ENCODE results near the gene PPP1R9A. TPM values are rescaled to one million over a fixed set of nuclear protein-coding genes. Genes with fewer than 3 reads are reported as not detected.

PPP1R9A gene
- total RNA-seq, 2 experiments from 2014 or later: not detected

- ChIA-PET CTCF (no interaction called here), POLR2A (no interaction called here)
- DNase-seq: no peak
- Mint-ChIP-seq H3K27ac (no peak overlapping the region), H3K4me3 (no peak overlapping the region), H3K36me3 (no peaks in the 10 kb centered on the region), H3K9me3 (no peaks in the 10 kb centered on the region), H3K27me3 (no peaks in the 10 kb centered on the region), H3K4me1 (ENCODE audit: low read depth) (no peaks in the 10 kb centered on the region)
- intact Hi-C loops (cut with micrococcal nuclease): no loop called here
Observed at GRCh38 chr7:94923412-94923811, 16.0 kb downstream of the PPP1R9A start.

- Mint-ChIP-seq H3K36me3 (no peaks in the 10 kb centered on the region), H3K27me3 (no peaks in the 10 kb centered on the region), H3K27ac (no peak overlapping the region), H3K9me3 (no peaks in the 10 kb centered on the region), H3K4me3 (no peak overlapping the region), H3K4me1 (ENCODE audit: low read depth) (no peaks in the 10 kb centered on the region)
- CTCF ChIA-PET: no interaction called here
- intact Hi-C loops (cut with micrococcal nuclease): no loop called here
- no peak for DNase-seq
- POLR2A ChIA-PET: no interaction called here
Observed at GRCh38 chr7:94928168-94928707, 20.8 kb downstream of the PPP1R9A start.

- peaks cover 2% of the 10 kb centered on the region for H3K27me3 Mint-ChIP-seq
- ChIA-PET CTCF (no interaction called here), POLR2A (no interaction called here)
- H3K9me3 Mint-ChIP-seq: no peaks in the 10 kb centered on the region
- H3K4me1 Mint-ChIP-seq (ENCODE audit: low read depth): no peaks in the 10 kb centered on the region
- intact Hi-C loops (cut with micrococcal nuclease): no loop called here
- no peak for DNase-seq
- no peak overlapping the region for H3K4me3 Mint-ChIP-seq
- no peak overlapping the region for H3K27ac Mint-ChIP-seq
- no peaks in the 10 kb centered on the region for H3K36me3 Mint-ChIP-seq
Observed at GRCh38 chr7:94933256-94933990, 26.0 kb downstream of the PPP1R9A start.

GRCh38 chr7:94939395-94939794, 32.0 kb downstream of the PPP1R9A start:
- Mint-ChIP-seq H3K27ac (no peak overlapping the region), H3K36me3 (no peaks in the 10 kb centered on the region), H3K27me3 (peaks cover 2% of the 10 kb centered on the region), H3K4me3 (no peak overlapping the region), H3K9me3 (no peaks in the 10 kb centered on the region), H3K4me1 (ENCODE audit: low read depth) (no peaks in the 10 kb centered on the region)
- POLR2A ChIA-PET: no interaction called here
- intact Hi-C loops (cut with micrococcal nuclease): no loop called here
- CTCF ChIA-PET: no interaction called here
- DNase-seq: no peak

- no peak for DNase-seq
- H3K27ac Mint-ChIP-seq: no peak overlapping the region
- POLR2A ChIA-PET: no interaction called here
- peaks cover 2% of the 10 kb centered on the region for H3K27me3 Mint-ChIP-seq
- intact Hi-C loops (cut with micrococcal nuclease): no loop called here
- CTCF ChIA-PET: no interaction called here
- no peak overlapping the region for H3K4me3 Mint-ChIP-seq
- H3K4me1 Mint-ChIP-seq (ENCODE audit: low read depth): no peaks in the 10 kb centered on the region
- no peaks in the 10 kb centered on the region for H3K36me3 Mint-ChIP-seq
- no peaks in the 10 kb centered on the region for H3K9me3 Mint-ChIP-seq
Observed at GRCh38 chr7:94940241-94940640, 32.8 kb downstream of the PPP1R9A start.

- H3K4me3 Mint-ChIP-seq: no peak overlapping the region
- POLR2A ChIA-PET: no interaction called here
Observed at GRCh38 chr7:94941844-94942632, 34.6 kb downstream of the PPP1R9A start.

GRCh38 chr7:94943134-94943533, 35.7 kb downstream of the PPP1R9A start:
- ChIA-PET POLR2A (no interaction called here), CTCF (no interaction called here)
- no peaks in the 10 kb centered on the region for H3K27me3 Mint-ChIP-seq
- DNase-seq: no peak
- H3K36me3 Mint-ChIP-seq: no peaks in the 10 kb centered on the region
- intact Hi-C loops (cut with micrococcal nuclease): no loop called here
- no peak overlapping the region for H3K27ac Mint-ChIP-seq
- no peaks in the 10 kb centered on the region for H3K4me1 Mint-ChIP-seq (ENCODE audit: low read depth)
- no peaks in the 10 kb centered on the region for H3K9me3 Mint-ChIP-seq
- H3K4me3 Mint-ChIP-seq: no peak overlapping the region

More at GRCh38 chr7:94941844-94942632, 34.6 kb downstream of the PPP1R9A start:
- Mint-ChIP-seq H3K9me3 (no peaks in the 10 kb centered on the region), H3K27ac (no peak overlapping the region), H3K27me3 (no peaks in the 10 kb centered on the region), H3K36me3 (no peaks in the 10 kb centered on the region), H3K4me1 (ENCODE audit: low read depth) (no peaks in the 10 kb centered on the region)
- CTCF ChIA-PET: interaction anchor here (0.7 kb wide), 1 partner anchor 65 kb away, joined by 3 read pairs; no protein-coding TSS in a partner anchor
- intact Hi-C loops (cut with micrococcal nuclease): no loop called here
- DNase-seq: no peak

GRCh38 chr7:94949532-94949931, 42.1 kb downstream of the PPP1R9A start:
- ChIA-PET CTCF (no interaction called here), POLR2A (no interaction called here)
- Mint-ChIP-seq H3K4me3 (no peak overlapping the region), H3K4me1 (ENCODE audit: low read depth) (no peaks in the 10 kb centered on the region), H3K9me3 (no peaks in the 10 kb centered on the region), H3K27me3 (no peaks in the 10 kb centered on the region), H3K27ac (no peak overlapping the region), H3K36me3 (no peaks in the 10 kb centered on the region)
- intact Hi-C loops (cut with micrococcal nuclease): no loop called here
- DNase-seq: no peak

GRCh38 chr7:94955807-94956206, 48.4 kb downstream of the PPP1R9A start:
- ChIA-PET CTCF (no interaction called here), POLR2A (no interaction called here)
- DNase-seq: no peak

GRCh38 chr7:94957061-94957460, 49.7 kb downstream of the PPP1R9A start:
- Mint-ChIP-seq H3K36me3 (no peaks in the 10 kb centered on the region), H3K4me1 (ENCODE audit: low read depth) (no peaks in the 10 kb centered on the region), H3K27me3 (no peaks in the 10 kb centered on the region), H3K9me3 (no peaks in the 10 kb centered on the region), H3K27ac (no peak overlapping the region), H3K4me3 (no peak overlapping the region)
- ChIA-PET CTCF (no interaction called here), POLR2A (no interaction called here)
- no peak for DNase-seq
- intact Hi-C loops (cut with micrococcal nuclease): no loop called here

More at GRCh38 chr7:94955807-94956206, 48.4 kb downstream of the PPP1R9A start:
- intact Hi-C loops (cut with micrococcal nuclease): no loop called here
- no peaks in the 10 kb centered on the region for H3K4me1 Mint-ChIP-seq (ENCODE audit: low read depth)
- no peaks in the 10 kb centered on the region for H3K27me3 Mint-ChIP-seq
- no peaks in the 10 kb centered on the region for H3K36me3 Mint-ChIP-seq
- no peak overlapping the region for H3K27ac Mint-ChIP-seq
- H3K9me3 Mint-ChIP-seq: no peaks in the 10 kb centered on the region
- H3K4me3 Mint-ChIP-seq: no peak overlapping the region

- Mint-ChIP-seq H3K27me3 (no peaks in the 10 kb centered on the region), H3K9me3 (peaks cover 9% of the 10 kb centered on the region), H3K27ac (no peak overlapping the region), H3K4me1 (ENCODE audit: low read depth) (no peaks in the 10 kb centered on the region), H3K4me3 (no peak overlapping the region), H3K36me3 (no peaks in the 10 kb centered on the region)
- ChIA-PET POLR2A (no interaction called here), CTCF (no interaction called here)
- no peak for DNase-seq
- intact Hi-C loops (cut with micrococcal nuclease): no loop called here
Observed at GRCh38 chr7:94962661-94963060, 55.3 kb downstream of the PPP1R9A start.

- Mint-ChIP-seq H3K27ac (no peak overlapping the region), H3K9me3 (peaks cover 10% of the 10 kb centered on the region), H3K36me3 (no peaks in the 10 kb centered on the region), H3K4me1 (ENCODE audit: low read depth) (no peaks in the 10 kb centered on the region), H3K4me3 (no peak overlapping the region), H3K27me3 (no peaks in the 10 kb centered on the region)
- POLR2A ChIA-PET: no interaction called here
- CTCF ChIA-PET: no interaction called here
- intact Hi-C loops (cut with micrococcal nuclease): no loop called here
- no peak for DNase-seq
Observed at GRCh38 chr7:94969434-94970084, 62.2 kb downstream of the PPP1R9A start.
